Panc1 (cell line): ENCODE measurements around the gene GNAQ. TPM values are rescaled to one million over a fixed set of nuclear protein-coding genes. Genes with fewer than 3 reads are reported as not detected.

Experiments used
- ATAC-seq: fragments of 200-7000 bp; cut with Tn5 transposase; 2 replicates; pipeline ENCODE4 v1.9.1; 2020; ENCODE audit warnings: mild to moderate bottlenecking, moderate library complexity
- BruUV-seq: library from RNA; stranded (reverse); fragments of 400-500 nt; replicated peaks from 2 replicates; lab custom pipeline; 2021; lab: Mats Ljungman, UMichigan
- CTCF ChIA-PET: fragments of 300-600 bp; sonication (Branson Sonifier 250); formaldehyde crosslinking; loops from one replicate; lab custom pipeline; 2022; ENCODE audit warnings: antibody characterized with exemption; lab: Charles Lee
- POLR2A ChIA-PET: fragments of 300-600 bp; sonication (Branson Sonifier 250); formaldehyde crosslinking; loops from one replicate; lab custom pipeline; 2022; ENCODE audit warnings: antibody characterized with exemption; lab: Charles Lee
- DNase-seq: peaks from one replicate; pipeline ENCODE4 v3.0.0-alpha.2; 2010; ENCODE audit warnings: low read depth, low spot score
- H3K27ac ChIP-seq: 2 replicates; pipeline ENCODE4 v1.5.1; 2011; ENCODE audit warnings: mild to moderate bottlenecking, low read length, inconsistent platforms
- H3K27me3 ChIP-seq: fragments of 200-500 bp; sonication (Bioruptor generic); 2 replicates; pipeline ENCODE4 v1.6.0; 2014; ENCODE audit warnings: low read length, inconsistent platforms; ENCODE audit not compliant: control insufficient read depth, insufficient read depth
- H3K36me3 ChIP-seq: fragments of 200-500 bp; sonication (Bioruptor generic); 2 replicates; pipeline ENCODE4 v1.5.1; 2014; ENCODE audit warnings: inconsistent platforms, mild to moderate bottlenecking, low read length, moderate library complexity; ENCODE audit not compliant: control insufficient read depth, insufficient read depth
- H3K4me1 ChIP-seq: 2 replicates; pipeline ENCODE4 v1.5.1; 2011; ENCODE audit warnings: inconsistent platforms, mild to moderate bottlenecking, low read length, moderate library complexity; ENCODE audit not compliant: control insufficient read depth, insufficient read depth
- H3K4me3 ChIP-seq, 2 experiments: 2 replicates each; pipeline ENCODE4 v1.5.1; 2011 to 2012; ENCODE audit warnings: low read depth in 2 of 2, low read length in 2 of 2, mild to moderate bottlenecking in 2 of 2, inconsistent platforms in 1 of 2, moderate library complexity in 1 of 2
- H3K9me3 ChIP-seq: fragments of 200-500 bp; sonication (Bioruptor generic); 2 replicates; pipeline ENCODE4 v1.5.1; 2014; ENCODE audit warnings: low read depth, mild to moderate bottlenecking, inconsistent platforms, low read length, moderate library complexity; ENCODE audit not compliant: control insufficient read depth, insufficient read depth
- POLR2AphosphoS5 ChIP-seq: IDR thresholded peaks from 2 replicates; pipeline ENCODE4 v1.6.1; 2012; ENCODE audit warnings: mild to moderate bottlenecking, low read depth, low read length, moderate library complexity
- REST ChIP-seq, 2 experiments: IDR thresholded peaks; 2 replicates each; pipeline ENCODE4 v1.6.1; 2011 to 2012; ENCODE audit warnings: low read depth in 2 of 2, control low read depth in 1 of 2, low read length in 1 of 2, mild to moderate bottlenecking in 1 of 2, moderate library complexity in 1 of 2; ENCODE audit not compliant: insufficient read depth in 1 of 2
- SIN3A ChIP-seq: IDR thresholded peaks from 2 replicates; pipeline ENCODE4 v1.6.1; 2012; ENCODE audit warnings: low read depth, mild to moderate bottlenecking, low read length, moderate library complexity, borderline replicate concordance; ENCODE audit not compliant: insufficient read depth
- TCF7L2 ChIP-seq: IDR thresholded peaks from 2 replicates; pipeline ENCODE4 v1.6.1; 2011; ENCODE audit warnings: mild to moderate bottlenecking, low read depth, low read length, inconsistent platforms
- in situ Hi-C: cut with HindIII; loops from 2 replicates; pipeline ENCODE4 v1.10.0; 2016; ENCODE audit warnings: low sequenced_read_pairs, low pct_unique_long_range_greater_than_20kb
- intact Hi-C: fragments of 100-400 bp; cut with micrococcal nuclease; formaldehyde crosslinking; loops from one replicate; pipeline ENCODE4 v1.10.0; 2022; ENCODE audit not compliant: unreplicated experiment
- total RNA-seq: library from RNA; stranded (reverse); gene quantifications from one replicate; pipeline ENCODE4 v1.2.1, GENCODE V29; 2021; ENCODE audit not compliant: unreplicated experiment
- TF ChIP-seq, protein P1 (sequence below): fragments of 450-650 bp; IDR thresholded peaks from 2 replicates; pipeline ENCODE4 v1.5.1; 2017; ENCODE audit warnings: mild to moderate bottlenecking

GNAQ gene
- total RNA-seq, 1 experiment from 2014 or later = 34.5 TPM

GRCh38 chr9:77747163-77747562, 284.4 kb downstream of the GNAQ start:
- H3K27me3 ChIP-seq = no peaks in the 10 kb centered on the region
- intact Hi-C loops = no loop called here
- no peak for ATAC-seq
- no peak overlapping the region for H3K4me3 ChIP-seq
- no peaks in the 10 kb centered on the region for H3K9me3 ChIP-seq
- H3K4me1 ChIP-seq = no peaks in the 10 kb centered on the region
- POLR2A ChIA-PET = no interaction called here
- no peak overlapping the region for H3K27ac ChIP-seq
- no peak for TF ChIP-seq REST (IDR thresholded peaks at IDR 0.05; ENCODE audit: insufficient read depth in 1 of 2, low read depth in 2 of 2, low read length in 1 of 2)
- TF ChIP-seq POLR2AphosphoS5 = no peak
- no peak for TF ChIP-seq TCF7L2
- TF ChIP-seq SIN3A = no peak
- TF ChIP-seq, protein P1, sequence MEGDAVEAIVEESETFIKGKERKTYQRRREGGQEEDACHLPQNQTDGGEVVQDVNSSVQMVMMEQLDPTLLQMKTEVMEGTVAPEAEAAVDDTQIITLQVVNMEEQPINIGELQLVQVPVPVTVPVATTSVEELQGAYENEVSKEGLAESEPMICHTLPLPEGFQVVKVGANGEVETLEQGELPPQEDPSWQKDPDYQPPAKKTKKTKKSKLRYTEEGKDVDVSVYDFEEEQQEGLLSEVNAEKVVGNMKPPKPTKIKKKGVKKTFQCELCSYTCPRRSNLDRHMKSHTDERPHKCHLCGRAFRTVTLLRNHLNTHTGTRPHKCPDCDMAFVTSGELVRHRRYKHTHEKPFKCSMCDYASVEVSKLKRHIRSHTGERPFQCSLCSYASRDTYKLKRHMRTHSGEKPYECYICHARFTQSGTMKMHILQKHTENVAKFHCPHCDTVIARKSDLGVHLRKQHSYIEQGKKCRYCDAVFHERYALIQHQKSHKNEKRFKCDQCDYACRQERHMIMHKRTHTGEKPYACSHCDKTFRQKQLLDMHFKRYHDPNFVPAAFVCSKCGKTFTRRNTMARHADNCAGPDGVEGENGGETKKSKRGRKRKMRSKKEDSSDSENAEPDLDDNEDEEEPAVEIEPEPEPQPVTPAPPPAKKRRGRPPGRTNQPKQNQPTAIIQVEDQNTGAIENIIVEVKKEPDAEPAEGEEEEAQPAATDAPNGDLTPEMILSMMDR = no peak
- CTCF ChIA-PET = no interaction called here
- H3K36me3 ChIP-seq = no peaks in the 10 kb centered on the region
- in situ Hi-C loops = no loop called here
- no TSS peak for BruUV-seq
- DNase-seq = no peak

DNA sequence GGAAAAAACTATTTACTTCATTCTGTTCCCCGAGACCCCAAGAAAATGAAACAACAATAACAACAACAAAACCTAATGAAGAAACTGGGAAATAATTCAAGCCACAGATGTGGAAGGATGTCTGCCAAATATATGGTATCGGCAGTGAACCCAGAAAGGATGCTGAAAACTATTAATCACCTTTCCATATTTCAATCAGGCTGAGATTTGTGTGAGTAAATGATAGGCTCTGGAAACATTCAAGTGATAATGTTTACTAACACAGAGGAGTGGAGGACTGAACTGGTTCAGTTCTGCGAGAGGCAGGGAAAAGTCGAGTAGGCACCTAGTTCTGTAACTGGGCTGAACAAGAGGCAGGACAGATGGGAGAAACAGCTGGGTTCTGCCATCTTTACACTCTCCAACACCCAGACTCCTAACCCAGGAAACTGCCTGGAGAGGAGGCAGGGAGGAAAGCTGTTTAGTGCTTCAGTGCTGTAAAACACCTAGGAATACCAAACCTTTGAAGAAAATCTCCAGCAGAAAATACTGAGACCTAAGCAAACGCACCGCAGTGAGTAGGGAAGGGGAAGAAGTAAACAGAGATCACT, 286.7 kb downstream of the GNAQ start:
- TF ChIP-seq REST (IDR thresholded peaks at IDR 0.05; ENCODE audit: insufficient read depth in 1 of 2, low read depth in 2 of 2, low read length in 1 of 2) (no peak), SIN3A (no peak), TCF7L2 (no peak), POLR2AphosphoS5 (no peak)
- TF ChIP-seq, protein P1 = no peak
- no TSS peak for BruUV-seq
- no peak for DNase-seq
- intact Hi-C loops (no loop called here), in situ Hi-C loops (no loop called here)
- no peaks in the 10 kb centered on the region for H3K27me3 ChIP-seq
- H3K36me3 ChIP-seq = no peaks in the 10 kb centered on the region
- CTCF ChIA-PET = no interaction called here
- POLR2A ChIA-PET = no interaction called here
- no peak for ATAC-seq
- H3K9me3 ChIP-seq = no peaks in the 10 kb centered on the region
- no peak overlapping the region for H3K27ac ChIP-seq
- H3K4me1 ChIP-seq = no peaks in the 10 kb centered on the region
- no peak overlapping the region for H3K4me3 ChIP-seq
